Gastroesophageal sphincter (tissue), 3 donors: ENCODE data around the gene PUDP.

ENCODE experiments used
- CTCF ChIP-seq, 4 experiments: fragments of 200-600 bp in 2 of 4; fragments of 450-650 bp in 2 of 4; sonication (generic) in 1 of 4; IDR thresholded peaks; one replicate each; pipeline ENCODE4 v1.5.1; 2017 to 2019; ENCODE audit warnings: antibody characterized with exemption in 4 of 4, mild to moderate bottlenecking in 2 of 4, moderate library complexity in 2 of 4
- EP300 ChIP-seq: sonication (generic); formaldehyde crosslinking; IDR thresholded peaks from one replicate; pipeline ENCODE4 v1.6.1; 2017; ENCODE audit warnings: antibody characterized with exemption, mild to moderate bottlenecking
- POLR2A ChIP-seq, 2 donors: fragments of 450-650 bp; IDR thresholded peaks; one replicate each; pipeline ENCODE4 v1.6.1; 2017; ENCODE audit warnings: antibody characterized with exemption in 2 of 2, mild to moderate bottlenecking in 2 of 2, moderate library complexity in 1 of 2
- POLR2AphosphoS5 ChIP-seq: sonication (generic); formaldehyde crosslinking; IDR thresholded peaks from one replicate; pipeline ENCODE4 v1.6.1; 2017; ENCODE audit warnings: antibody characterized with exemption

GRCh38 chrX:7086384-7086783, 61.6 kb downstream of the PUDP start:
- TF ChIP-seq EP300: no peak
- no peak for TF ChIP-seq CTCF (IDR thresholded peaks at IDR 0.05)
- no peak for TF ChIP-seq POLR2A (IDR thresholded peaks at IDR 0.05)
- TF ChIP-seq POLR2AphosphoS5: no peak
